Neural cell (in vitro differentiated cells): ENCODE results near the gene ZNF460. TPM values are rescaled to one million over a fixed set of nuclear protein-coding genes. Genes with fewer than 3 reads are reported as not detected.

Experiments used
- H2AFZ ChIP-seq: fragments of 200-600, 300-800 bp; sonication (generic), shearing (Covaris generic); 2 replicates; pipeline ENCODE4 v1.6.0; 2014; ENCODE audit warnings: low read depth, mild to moderate bottlenecking, antibody characterized with exemption, low read length, moderate library complexity
- H3F3A ChIP-seq: fragments of 200-600 bp; shearing (Covaris generic); 2 replicates; pipeline ENCODE4 v1.6.1; 2016; ENCODE audit warnings: mild to moderate bottlenecking, moderate library complexity, mixed read lengths, antibody characterized with exemption, low read length; ENCODE audit not compliant: insufficient read depth, poor library complexity, severe bottlenecking
- H3K27ac ChIP-seq: fragments of 200-600, 300-800 bp; sonication (generic), shearing (Covaris generic); 2 replicates; pipeline ENCODE4 v1.5.1; 2014; ENCODE audit warnings: mild to moderate bottlenecking, low read length, moderate library complexity
- H3K27me3 ChIP-seq: fragments of 300-800, 200-600 bp; sonication (generic), shearing (Covaris generic); 2 replicates; pipeline ENCODE4 v1.6.0; 2014; ENCODE audit warnings: mild to moderate bottlenecking, low read depth, low read length, moderate library complexity; ENCODE audit not compliant: insufficient read depth
- H3K36me3 ChIP-seq: fragments of 300-800, 200-600 bp; sonication (generic), shearing (Covaris generic); 2 replicates; pipeline ENCODE4 v1.5.1; 2014; ENCODE audit warnings: mild to moderate bottlenecking, antibody characterized with exemption, low read length, moderate library complexity; ENCODE audit not compliant: insufficient read depth
- H3K4me2 ChIP-seq: fragments of 300-800, 200-600 bp; sonication (generic), shearing (Covaris generic); 2 replicates; pipeline ENCODE4 v1.6.0; 2014; ENCODE audit warnings: mild to moderate bottlenecking, low read length
- H3K4me3 ChIP-seq: fragments of 300-800, 200-600 bp; sonication (generic), shearing (Covaris generic); 2 replicates; pipeline ENCODE4 v1.5.1; 2014; ENCODE audit warnings: mild to moderate bottlenecking, low read length, moderate library complexity
- H3K79me2 ChIP-seq: fragments of 200-600 bp; shearing (Covaris generic); replicated peaks from 2 replicates; pipeline ENCODE4 v1.6.0; 2014; ENCODE audit warnings: mild to moderate bottlenecking, low read length, moderate library complexity; ENCODE audit not compliant: insufficient read depth
- H3K9ac ChIP-seq: fragments of 300-800, 200-600 bp; sonication (generic), shearing (Covaris generic); 2 replicates; pipeline ENCODE4 v1.6.1; 2016; ENCODE audit warnings: mild to moderate bottlenecking, low read length, mixed read lengths
- H3K9me2 ChIP-seq: fragments of 200-600 bp; shearing (Covaris generic); 2 replicates; pipeline ENCODE4 v1.6.1; 2016; ENCODE audit warnings: mild to moderate bottlenecking, low read length, mixed read lengths; ENCODE audit not compliant: insufficient read depth
- H3K9me3 ChIP-seq: fragments of 200-600, 300-800 bp; sonication (generic), shearing (Covaris generic); 2 replicates; pipeline ENCODE4 v1.6.1; 2016; ENCODE audit warnings: mild to moderate bottlenecking, mixed run types, low read length, moderate library complexity, mixed read lengths
- H4K20me1 ChIP-seq: fragments of 200-600 bp; shearing (Covaris generic); 2 replicates; pipeline ENCODE4 v1.6.1; 2016; ENCODE audit warnings: mild to moderate bottlenecking, mixed run types; ENCODE audit not compliant: insufficient read depth
- EP300 ChIP-seq: fragments of 450-650 bp; conservative IDR thresholded peaks from 2 replicates; pipeline ENCODE4 v1.6.1; 2014; ENCODE audit warnings: antibody characterized with exemption, mild to moderate bottlenecking, moderate library complexity; ENCODE audit not compliant: poor library complexity, severe bottlenecking
- EZH2 ChIP-seq: fragments of 200-600, 300-800 bp; shearing (Covaris generic), sonication (generic); IDR thresholded peaks from 2 replicates; pipeline ENCODE4 v1.6.1; 2014; ENCODE audit warnings: antibody characterized with exemption, low read length, borderline replicate concordance, mild to moderate bottlenecking; ENCODE audit not compliant: insufficient read depth, poor library complexity, severe bottlenecking
- MXI1 ChIP-seq: fragments of 450-650 bp; conservative IDR thresholded peaks from 2 replicates; pipeline ENCODE4 v1.6.1; 2014; ENCODE audit warnings: antibody characterized with exemption, mild to moderate bottlenecking; ENCODE audit not compliant: poor library complexity, severe bottlenecking
- POLR2AphosphoS5 ChIP-seq: IDR thresholded peaks from 2 replicates; pipeline ENCODE4 v1.6.1; 2012
- RAD21 ChIP-seq: fragments of 450-650 bp; conservative IDR thresholded peaks from 2 replicates; pipeline ENCODE4 v1.6.1; 2014; ENCODE audit warnings: antibody characterized with exemption, mild to moderate bottlenecking, moderate library complexity
- REST ChIP-seq: IDR thresholded peaks from 2 replicates; pipeline ENCODE4 v1.6.1; 2012; ENCODE audit warnings: borderline replicate concordance
- SMC3 ChIP-seq: fragments of 450-650 bp; conservative IDR thresholded peaks from 2 replicates; pipeline ENCODE4 v1.6.1; 2014; ENCODE audit warnings: antibody characterized with exemption, mild to moderate bottlenecking, moderate library complexity; ENCODE audit not compliant: poor library complexity
- TAF1 ChIP-seq: IDR thresholded peaks from 2 replicates; pipeline ENCODE4 v1.6.1; 2012; ENCODE audit warnings: low read depth
- polyA plus RNA-seq: library from polyadenylated mRNA; depleted of rRNA; stranded (reverse); fragments of >200 nt; gene quantifications from 2 replicates; pipeline ENCODE4 v1.2.3, GENCODE V29; 2014
- TF ChIP-seq, protein P1 (sequence below): fragments of 450-650 bp; IDR thresholded peaks from 2 replicates; pipeline ENCODE4 v1.5.1; 2014; ENCODE audit warnings: antibody characterized with exemption, mild to moderate bottlenecking, moderate library complexity; ENCODE audit not compliant: poor library complexity, severe bottlenecking

Gene ZNF460
- polyA plus RNA-seq, 1 donor from 2014 or later = 11.2 TPM

- Histone ChIP-seq H3K9me2 (no peaks in the 10 kb centered on the region), H3K9me3 (no peaks in the 10 kb centered on the region), H3F3A (no peaks in the 10 kb centered on the region), H3K4me3 (no peak overlapping the region), H3K9ac (no peak overlapping the region), H3K79me2 (peaks cover 2% of the 10 kb centered on the region), H3K36me3 (no peaks in the 10 kb centered on the region), H3K27me3 (no peaks in the 10 kb centered on the region), H3K27ac (no peak overlapping the region), H2AFZ (no peak overlapping the region), H3K4me2 (no peak overlapping the region), H4K20me1 (no peaks in the 10 kb centered on the region)
- TF ChIP-seq SMC3 (no peak), MXI1 (no peak), RAD21 (no peak), EZH2 (no peak), POLR2AphosphoS5 (no peak), REST (no peak), EP300 (no peak), TAF1 (no peak)
- TF ChIP-seq, protein P1, sequence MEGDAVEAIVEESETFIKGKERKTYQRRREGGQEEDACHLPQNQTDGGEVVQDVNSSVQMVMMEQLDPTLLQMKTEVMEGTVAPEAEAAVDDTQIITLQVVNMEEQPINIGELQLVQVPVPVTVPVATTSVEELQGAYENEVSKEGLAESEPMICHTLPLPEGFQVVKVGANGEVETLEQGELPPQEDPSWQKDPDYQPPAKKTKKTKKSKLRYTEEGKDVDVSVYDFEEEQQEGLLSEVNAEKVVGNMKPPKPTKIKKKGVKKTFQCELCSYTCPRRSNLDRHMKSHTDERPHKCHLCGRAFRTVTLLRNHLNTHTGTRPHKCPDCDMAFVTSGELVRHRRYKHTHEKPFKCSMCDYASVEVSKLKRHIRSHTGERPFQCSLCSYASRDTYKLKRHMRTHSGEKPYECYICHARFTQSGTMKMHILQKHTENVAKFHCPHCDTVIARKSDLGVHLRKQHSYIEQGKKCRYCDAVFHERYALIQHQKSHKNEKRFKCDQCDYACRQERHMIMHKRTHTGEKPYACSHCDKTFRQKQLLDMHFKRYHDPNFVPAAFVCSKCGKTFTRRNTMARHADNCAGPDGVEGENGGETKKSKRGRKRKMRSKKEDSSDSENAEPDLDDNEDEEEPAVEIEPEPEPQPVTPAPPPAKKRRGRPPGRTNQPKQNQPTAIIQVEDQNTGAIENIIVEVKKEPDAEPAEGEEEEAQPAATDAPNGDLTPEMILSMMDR = no peak
Measured at GRCh38 chr19:57302020-57302465, 21.8 kb downstream of the ZNF460 start.

- H3F3A ChIP-seq = no peaks in the 10 kb centered on the region
- no peaks in the 10 kb centered on the region for H3K27me3 ChIP-seq
- H3K4me2 ChIP-seq = no peak overlapping the region
- no peaks in the 10 kb centered on the region for H3K9me2 ChIP-seq
- no peak overlapping the region for H3K9ac ChIP-seq
- no peak overlapping the region for H3K4me3 ChIP-seq
- no peaks in the 10 kb centered on the region for H3K9me3 ChIP-seq
- peaks cover 2% of the 10 kb centered on the region for H3K79me2 ChIP-seq
- H2AFZ ChIP-seq = no peak overlapping the region
- no peaks in the 10 kb centered on the region for H3K36me3 ChIP-seq
- H3K27ac ChIP-seq = no peak overlapping the region
- TF ChIP-seq, protein P1 = no peak
- TF ChIP-seq EZH2 (no peak), EP300 (no peak), TAF1 (no peak), REST (no peak), MXI1 (no peak), POLR2AphosphoS5 (no peak), RAD21 (no peak), SMC3 (no peak)
- no peaks in the 10 kb centered on the region for H4K20me1 ChIP-seq
Measured at GRCh38 chr19:57302727-57303401, 22.6 kb downstream of the ZNF460 start.
